Fibroblast of villous mesenchyme (primary cell): ENCODE measurements around the gene CORO1C. TPM values are rescaled to one million over a fixed set of nuclear protein-coding genes. Genes with fewer than 3 reads are reported as not detected.

Experiments
- DNase-seq: peaks from one replicate; pipeline ENCODE4 v3.0.0-alpha.2; 2010; ENCODE audit warnings: low read depth
- H3K4me3 ChIP-seq: 2 replicates; pipeline ENCODE4 v1.5.1; 2011; ENCODE audit warnings: low read depth, mild to moderate bottlenecking, low read length
- CTCF ChIP-seq: IDR thresholded peaks from 2 replicates; pipeline ENCODE4 v1.5.1; 2012; ENCODE audit warnings: low read depth, mild to moderate bottlenecking, low read length; ENCODE audit not compliant: insufficient read depth
- total RNA-seq: library from RNA; depleted of rRNA; stranded (reverse); fragments of >200 nt; gene quantifications from 2 replicates; pipeline ENCODE4 v1.2.3, GENCODE V29; 2012

Gene CORO1C
- total RNA-seq, 1 donor = 433 TPM

GRCh38 chr12:108714866-108715265 is 16.5 kb downstream of the CORO1C start:
- TF ChIP-seq CTCF = no peak
- DNase-seq = no peak
- no peak overlapping the region for H3K4me3 ChIP-seq

GRCh38 chr12:108713471-108713870 is 17.8 kb downstream of the CORO1C start:
- DNase-seq = no peak
- TF ChIP-seq CTCF = no peak
- no peak overlapping the region for H3K4me3 ChIP-seq

DNA sequence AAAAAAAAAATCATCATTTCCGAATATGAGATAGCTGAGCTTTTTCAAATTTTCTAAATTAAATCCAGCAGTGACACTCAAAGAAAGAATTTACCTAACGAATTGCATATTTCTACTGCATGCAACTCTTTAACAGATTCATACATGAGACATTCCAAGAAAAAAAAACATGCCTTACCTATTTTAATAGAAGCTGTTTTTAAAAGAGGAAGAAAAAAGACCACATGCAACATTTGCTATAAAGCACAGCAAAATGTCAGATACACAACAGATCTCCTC is 18.5 kb downstream of the CORO1C start:
- no peak for TF ChIP-seq CTCF
- DNase-seq = no peak
- no peak overlapping the region for H3K4me3 ChIP-seq

GRCh38 chr12:108712165-108712924 is 19.0 kb downstream of the CORO1C start:
- DNase-seq = no peak
- TF ChIP-seq CTCF = no peak
- no peak overlapping the region for H3K4me3 ChIP-seq

- no peak overlapping the region for H3K4me3 ChIP-seq
- no peak for DNase-seq
- TF ChIP-seq CTCF = no peak
Measured at GRCh38 chr12:108711489-108712164, 19.7 kb downstream of the CORO1C start.

- H3K4me3 ChIP-seq = no peak overlapping the region
- no peak for TF ChIP-seq CTCF
- DNase-seq = no peak
Measured at GRCh38 chr12:108709697-108710096, 21.6 kb downstream of the CORO1C start.
